Dermis microvascular lymphatic vessel endothelial cell (primary cell): ENCODE data around the gene CEP295NL. TPM values are rescaled to one million over a fixed set of nuclear protein-coding genes. Genes with fewer than 3 reads are reported as not detected.

ENCODE experiments used
- total RNA-seq: library from RNA; depleted of rRNA; stranded (reverse); fragments of >200 nt; gene quantifications from 2 replicates; pipeline ENCODE4 v1.2.1, GENCODE V29; 2014

Gene CEP295NL
- total RNA-seq, 1 donor from 2014 or later = 0.64 TPM

Other genes with a start within 250 kb of the CEP295NL start
- gene CYTH1, start 120.9 kb downstream of the CEP295NL start, total RNA-seq = 15.4 and 22.9 TPM in 2 replicates
- gene USP36, start 62.4 kb downstream of the CEP295NL start, total RNA-seq = 7.8 and 18.2 TPM in 2 replicates
- gene TIMP2, start 22.2 kb upstream of the CEP295NL start, total RNA-seq = 34.5 and 112 TPM in 2 replicates
- 1.4 and 2.8 TPM in 2 replicates for gene LGALS3BP, start 76.7 kb upstream of the CEP295NL start, total RNA-seq
- gene CANT1, start 106.6 kb upstream of the CEP295NL start, total RNA-seq = 40.3 and 53.5 TPM in 2 replicates
- 8.3 and 10.7 TPM in 2 replicates for gene C1QTNF1, start 121.0 kb upstream of the CEP295NL start, total RNA-seq
- 6.9 and 7.7 TPM in 2 replicates for gene ENGASE, start 171.6 kb upstream of the CEP295NL start, total RNA-seq